ENCODE data around the gene TNXB. TPM values are rescaled to one million over a fixed set of nuclear protein-coding genes. Genes with fewer than 3 reads are reported as not detected.
"Not testable (repeated sequence)": the region's sequence is repeated elsewhere in the genome, so short reads cannot be mapped to it uniquely, and the experiment has no call there.

TNXB gene
- total RNA-seq, 2 donors from 2014 or later = 3.8 to 6.7 TPM

DNA sequence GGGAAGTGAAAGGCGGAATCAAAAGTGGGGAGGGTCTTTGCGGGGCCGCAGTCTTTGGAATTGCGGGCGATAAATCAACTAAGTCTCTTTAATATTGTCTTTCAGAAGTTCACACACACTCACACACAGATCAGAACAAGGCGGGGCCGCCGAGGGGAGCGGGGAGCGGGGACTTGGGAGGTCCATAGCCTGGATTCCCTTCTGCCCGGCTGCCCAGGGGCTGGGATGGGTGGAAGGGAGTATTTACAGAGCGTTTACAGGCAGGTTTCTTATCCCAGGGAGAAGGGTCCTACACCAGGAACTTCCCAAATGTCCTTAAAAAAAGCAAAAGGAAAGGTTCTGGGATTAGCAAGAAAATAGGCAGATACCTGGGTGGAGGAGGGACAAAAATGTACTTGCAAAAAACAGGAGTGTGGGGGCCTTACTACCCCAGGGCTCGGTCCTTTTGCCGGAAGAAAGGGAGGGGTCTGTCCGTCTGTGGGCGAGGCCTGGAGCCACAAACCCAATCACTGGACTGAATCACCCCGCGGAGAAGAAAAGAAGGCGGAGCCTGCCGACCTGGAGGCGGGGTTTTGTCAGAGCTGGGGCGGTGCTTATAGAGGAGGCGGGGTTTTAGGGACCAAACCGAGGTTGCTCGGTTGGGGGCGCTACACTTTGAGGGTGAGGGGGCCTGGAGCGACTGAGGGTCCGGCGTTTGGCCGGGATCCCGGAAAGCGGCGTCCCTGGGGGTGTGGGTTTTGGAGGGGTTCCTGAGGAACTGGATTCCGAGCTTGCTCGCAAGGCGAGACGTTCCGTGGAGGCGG, 39.4 kb upstream of the TNXB start:
- DNase-seq (ENCODE audit: low spot score) (peak; percentile 82), ATAC-seq (peak; percentile 90 to 95)
- H3K4me3 Mint-ChIP-seq = peak overlapping the region; percentile 85
- no peaks in the 10 kb centered on the region for H3K36me3 Mint-ChIP-seq
- no peaks in the 10 kb centered on the region for H3K9me3 Mint-ChIP-seq
- H3K27ac Mint-ChIP-seq = peak overlapping the region; percentile 51 to 80
- peaks cover 35 to 43% of the 10 kb centered on the region in 2 donors for H3K27me3 Mint-ChIP-seq
- H3K4me1 Mint-ChIP-seq (ENCODE audit: low read depth in 2 of 2) = peaks cover 32 to 46% of the 10 kb centered on the region in 2 donors

DNA sequence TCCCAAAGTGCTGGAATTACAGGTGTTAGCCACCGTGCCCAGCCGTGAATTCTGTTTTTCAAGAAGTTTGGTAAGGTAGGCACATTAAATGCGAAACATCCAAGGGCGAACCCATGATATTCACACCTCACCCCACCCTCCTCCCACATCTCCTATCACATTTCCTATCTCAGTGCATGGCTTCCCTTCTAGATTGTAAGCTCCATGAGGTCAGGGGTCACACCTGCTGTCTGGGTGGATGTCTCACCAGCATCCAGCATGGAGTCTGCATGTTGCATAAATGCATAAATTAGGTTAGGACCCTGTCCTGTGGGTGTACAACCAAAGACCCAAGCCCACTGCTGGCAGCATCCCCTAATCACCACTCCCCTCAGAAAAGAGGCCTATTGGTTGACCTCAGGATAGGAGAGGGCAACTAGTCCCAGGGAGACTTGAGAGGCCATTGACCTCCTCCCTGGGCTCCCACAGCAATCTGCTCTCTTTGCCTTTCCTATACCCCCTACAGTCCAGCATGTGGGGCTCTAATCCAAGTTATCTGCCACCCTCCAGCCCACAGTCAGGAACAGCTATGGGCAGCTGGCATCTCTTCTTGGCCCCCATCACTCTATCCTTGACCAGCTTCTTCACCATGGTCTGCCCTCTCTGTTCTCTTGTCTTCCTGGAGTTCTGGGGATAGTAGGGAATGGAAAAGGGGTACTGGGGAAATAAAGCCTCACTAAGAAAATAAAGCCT, 38.4 kb upstream of the TNXB start:
- H3K4me3 Mint-ChIP-seq = peak overlapping the region; percentile 85
- H3K36me3 Mint-ChIP-seq = no peaks in the 10 kb centered on the region
- H3K4me1 Mint-ChIP-seq (ENCODE audit: low read depth in 2 of 2) = peaks cover 32 to 40% of the 10 kb centered on the region in 2 donors
- H3K27ac Mint-ChIP-seq = peak overlapping the region in 1 of 2 donors; percentile 51
- peaks cover 35 to 43% of the 10 kb centered on the region in 2 donors for H3K27me3 Mint-ChIP-seq
- DNase-seq (ENCODE audit: low spot score) = no peak
- no peak for ATAC-seq
- no peaks in the 10 kb centered on the region for H3K9me3 Mint-ChIP-seq

DNA sequence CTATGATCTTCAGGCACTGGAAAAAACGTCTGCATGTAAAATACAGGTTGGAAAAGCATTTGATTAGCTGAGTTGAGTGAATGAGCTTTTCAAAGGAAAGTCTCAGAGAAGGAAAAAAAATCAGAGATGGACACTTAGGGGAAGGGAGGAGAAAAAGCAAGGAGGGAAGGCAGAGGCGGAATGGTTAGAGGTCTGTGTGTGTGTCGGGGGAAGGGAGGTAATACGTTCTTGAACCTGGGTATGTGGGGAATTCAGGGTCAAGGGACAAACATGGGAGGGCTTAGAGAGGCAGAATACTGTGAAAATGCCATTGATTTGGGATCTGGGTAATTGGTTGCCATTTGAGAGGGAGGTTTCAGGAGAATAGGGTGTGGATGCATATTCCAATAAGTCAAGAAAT, 37.5 kb upstream of the TNXB start:
- ATAC-seq (no peak), DNase-seq (ENCODE audit: low spot score) (no peak)
- Mint-ChIP-seq H3K27me3 (peaks cover 40 to 51% of the 10 kb centered on the region in 2 donors), H3K27ac (no peak overlapping the region), H3K36me3 (no peaks in the 10 kb centered on the region), H3K9me3 (no peaks in the 10 kb centered on the region), H3K4me3 (no peak overlapping the region), H3K4me1 (ENCODE audit: low read depth in 2 of 2) (peaks cover 32 to 36% of the 10 kb centered on the region in 2 donors)

DNA sequence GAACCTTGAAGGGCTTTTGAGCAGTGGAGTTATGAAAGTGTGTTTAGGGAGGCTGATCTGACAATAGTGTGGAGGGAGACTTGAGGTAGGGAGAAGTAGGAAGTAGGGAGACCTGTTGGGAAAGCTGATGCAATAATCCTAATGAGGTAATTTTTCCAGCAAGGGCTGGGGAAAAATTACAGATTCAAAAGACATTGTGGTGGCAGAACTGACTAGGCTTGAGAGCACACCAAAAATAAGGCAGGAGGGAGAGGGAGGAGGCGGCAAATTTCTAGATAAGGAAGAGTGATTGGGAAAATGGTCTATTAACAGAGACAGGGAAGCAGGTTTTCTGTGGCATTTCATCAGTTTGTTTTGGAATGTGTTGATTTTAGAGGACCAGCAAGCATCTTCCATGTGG, 37.1 kb upstream of the TNXB start:
- no peak for ATAC-seq
- H3K27ac Mint-ChIP-seq = no peak overlapping the region
- peaks cover 38 to 50% of the 10 kb centered on the region in 2 donors for H3K27me3 Mint-ChIP-seq

DNA sequence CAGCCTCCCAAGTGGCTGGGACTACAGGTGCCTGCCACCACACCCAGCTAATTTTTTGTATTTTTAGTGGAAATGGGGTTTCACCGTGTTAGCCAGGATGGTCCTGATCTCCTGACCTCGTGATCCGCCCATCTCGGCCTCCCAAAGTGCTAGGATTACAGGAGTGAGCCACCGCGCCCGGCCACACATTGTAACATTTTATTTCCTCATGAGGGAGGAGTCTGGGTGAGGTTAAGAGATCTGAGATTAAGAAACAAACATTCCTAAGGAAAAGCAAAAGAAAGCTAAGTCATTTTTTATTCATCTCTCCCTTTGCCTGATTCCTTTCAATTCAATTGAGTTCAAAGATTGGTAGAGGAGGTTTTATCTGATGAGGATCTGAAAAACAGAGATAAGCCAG, 35.1 kb upstream of the TNXB start:
- not testable (repeated sequence) for H3K27ac Mint-ChIP-seq; H3K4me3 Mint-ChIP-seq; H3K36me3 Mint-ChIP-seq; H3K9me3 Mint-ChIP-seq; DNase-seq (ENCODE audit: low spot score); ATAC-seq
- Mint-ChIP-seq H3K27me3 (peaks cover 25 to 41% of the 10 kb centered on the region in 2 donors), H3K4me1 (ENCODE audit: low read depth in 2 of 2) (peaks cover 20 to 22% of the 10 kb centered on the region in 2 donors)

More for the DNA sequence above, 37.1 kb upstream of the TNXB start:
- H3K4me1 Mint-ChIP-seq (ENCODE audit: low read depth in 2 of 2) = peaks cover 31 to 34% of the 10 kb centered on the region in 2 donors
- no peaks in the 10 kb centered on the region for H3K9me3 Mint-ChIP-seq
- no peak for DNase-seq (ENCODE audit: low spot score)
- no peak overlapping the region for H3K4me3 Mint-ChIP-seq
- H3K36me3 Mint-ChIP-seq = no peaks in the 10 kb centered on the region

DNA sequence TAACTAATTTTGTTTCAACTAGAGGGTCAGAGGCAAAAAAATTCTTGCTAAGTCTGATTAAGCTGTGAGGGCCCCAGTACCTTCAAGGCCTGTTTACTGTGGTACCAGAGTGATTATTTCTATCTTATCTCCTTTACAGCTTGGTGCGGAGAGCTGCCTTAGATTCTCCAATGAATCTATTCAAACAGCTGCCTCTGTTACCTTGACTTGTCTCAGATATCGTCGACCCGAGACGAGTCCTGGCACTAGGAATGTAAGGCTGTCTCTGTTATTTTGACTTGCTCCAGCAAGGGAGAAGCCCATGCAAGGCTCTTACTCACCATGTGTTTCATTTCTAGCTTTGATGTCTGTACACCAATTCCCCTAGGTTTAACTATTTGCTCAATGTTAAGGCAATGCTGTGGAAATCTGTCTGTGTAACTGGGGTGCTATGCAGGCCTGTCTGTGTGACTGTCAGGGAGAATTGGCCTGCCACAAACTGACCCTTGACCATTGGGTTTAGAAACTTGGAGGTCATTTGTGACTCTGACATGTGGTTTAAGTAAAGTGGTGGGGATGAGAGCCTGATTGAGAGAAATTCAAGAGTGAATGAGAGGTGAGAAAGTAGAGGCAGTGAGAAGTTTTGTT, 31.4 kb upstream of the TNXB start:
- peaks cover 6 to 18% of the 10 kb centered on the region in 2 donors for H3K27me3 Mint-ChIP-seq
- ATAC-seq = no peak
- no peak overlapping the region for H3K27ac Mint-ChIP-seq
- no peak overlapping the region for H3K4me3 Mint-ChIP-seq
- no peaks in the 10 kb centered on the region for H3K9me3 Mint-ChIP-seq
- DNase-seq (ENCODE audit: low spot score) = no peak
- H3K36me3 Mint-ChIP-seq = no peaks in the 10 kb centered on the region
- H3K4me1 Mint-ChIP-seq (ENCODE audit: low read depth in 2 of 2) = no peaks in the 10 kb centered on the region

DNA sequence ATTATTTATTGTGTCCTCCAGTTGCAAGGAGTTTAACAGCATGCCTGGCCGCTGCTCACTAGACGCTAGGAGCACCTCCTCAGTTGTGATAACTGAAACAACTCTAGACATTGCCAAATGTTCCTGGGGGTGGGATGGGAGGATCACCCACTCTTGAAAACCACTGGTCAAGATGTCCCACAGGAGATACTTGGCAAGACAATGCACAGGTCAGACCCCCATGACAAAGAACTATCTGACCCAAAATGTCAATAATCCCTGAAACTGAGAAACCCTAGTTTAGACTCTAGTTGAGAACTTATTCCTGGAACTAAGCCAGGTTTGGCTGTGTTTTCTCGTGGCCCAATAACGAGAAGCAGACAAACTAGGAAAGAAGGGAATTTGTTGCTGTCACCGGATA, 30.5 kb upstream of the TNXB start:
- no peak for ATAC-seq
- Mint-ChIP-seq H3K4me1 (ENCODE audit: low read depth in 2 of 2) (no peaks in the 10 kb centered on the region), H3K4me3 (no peak overlapping the region), H3K36me3 (no peaks in the 10 kb centered on the region), H3K27me3 (peaks cover 9 to 18% of the 10 kb centered on the region in 2 donors), H3K9me3 (no peaks in the 10 kb centered on the region), H3K27ac (no peak overlapping the region)
- no peak for DNase-seq (ENCODE audit: low spot score)

DNA sequence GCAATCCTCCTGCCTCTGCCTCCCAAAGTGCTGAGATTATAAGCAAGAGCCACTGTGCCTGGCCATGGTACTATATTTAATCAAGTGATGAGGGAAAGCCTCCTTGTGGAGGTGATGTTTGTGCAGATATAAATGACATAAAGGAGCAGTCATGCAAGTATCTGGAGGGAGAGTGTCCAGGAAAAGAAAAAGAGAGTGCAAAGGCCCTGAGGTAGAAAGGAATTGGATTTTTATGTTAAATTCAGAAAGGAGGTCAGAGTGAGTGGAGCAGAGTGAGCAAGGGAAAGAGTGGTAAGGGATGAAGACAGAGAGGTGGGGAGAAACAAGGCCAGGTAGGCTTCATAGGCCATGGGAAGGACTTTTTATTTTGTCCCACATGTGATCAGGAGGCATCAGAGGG, 28.3 kb upstream of the TNXB start:
- H3K9me3 Mint-ChIP-seq = no peaks in the 10 kb centered on the region
- no peak for DNase-seq (ENCODE audit: low spot score)
- no peaks in the 10 kb centered on the region for H3K4me1 Mint-ChIP-seq (ENCODE audit: low read depth in 2 of 2)
- H3K27ac Mint-ChIP-seq = no peak overlapping the region
- no peak for ATAC-seq
- peaks cover 9 to 18% of the 10 kb centered on the region in 2 donors for H3K27me3 Mint-ChIP-seq
- H3K36me3 Mint-ChIP-seq = no peaks in the 10 kb centered on the region
- H3K4me3 Mint-ChIP-seq = no peak overlapping the region

DNA sequence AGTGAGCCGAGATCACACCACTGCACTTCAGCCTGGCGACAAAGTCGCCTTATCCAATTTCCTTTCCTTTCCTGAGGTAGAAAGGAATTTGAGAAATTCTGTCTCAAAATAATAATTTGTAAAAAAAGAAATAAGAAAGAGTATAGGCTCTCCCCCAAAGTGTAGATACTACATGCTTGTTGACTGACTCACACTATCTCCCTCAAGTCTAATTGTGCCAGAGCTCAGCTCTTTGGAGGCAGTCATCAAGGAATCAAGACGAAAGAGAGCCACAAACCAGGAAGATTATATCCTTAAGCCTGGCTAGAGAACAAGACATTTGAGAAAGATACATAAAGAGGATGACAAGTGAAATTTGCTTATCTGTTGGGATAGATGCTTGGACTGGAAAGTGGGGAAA, 24.6 kb upstream of the TNXB start:
- Mint-ChIP-seq H3K9me3 (no peaks in the 10 kb centered on the region), H3K36me3 (no peaks in the 10 kb centered on the region), H3K4me3 (no peak overlapping the region), H3K4me1 (ENCODE audit: low read depth in 2 of 2) (peaks cover 13 to 14% of the 10 kb centered on the region in 2 donors), H3K27ac (no peak overlapping the region), H3K27me3 (peaks cover 0 to 3% of the 10 kb centered on the region in 2 donors)
- DNase-seq (ENCODE audit: low spot score) (no peak), ATAC-seq (no peak)

DNA sequence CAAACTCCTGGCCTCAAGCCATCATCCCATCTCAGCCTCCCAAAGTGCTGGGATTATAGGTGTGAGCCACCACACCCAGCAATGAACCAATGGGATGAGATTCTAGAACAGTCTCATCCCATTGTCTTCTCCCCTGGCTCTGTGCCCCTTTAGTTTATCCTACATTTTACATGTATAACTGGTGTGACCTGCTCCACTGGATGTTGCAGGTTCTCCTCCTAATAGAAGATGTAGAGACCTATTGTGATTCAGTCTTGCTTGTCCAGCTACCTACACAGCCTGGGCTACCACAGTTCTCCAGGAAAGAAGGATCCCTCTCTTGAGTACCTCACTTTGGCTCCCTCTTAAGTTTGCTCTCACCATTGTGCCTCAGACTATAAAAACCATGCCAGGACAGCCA, 23.0 kb upstream of the TNXB start:
- H3K4me1 Mint-ChIP-seq (ENCODE audit: low read depth in 2 of 2) = peaks cover 24 to 27% of the 10 kb centered on the region in 2 donors
- no peak overlapping the region for H3K4me3 Mint-ChIP-seq

DNA sequence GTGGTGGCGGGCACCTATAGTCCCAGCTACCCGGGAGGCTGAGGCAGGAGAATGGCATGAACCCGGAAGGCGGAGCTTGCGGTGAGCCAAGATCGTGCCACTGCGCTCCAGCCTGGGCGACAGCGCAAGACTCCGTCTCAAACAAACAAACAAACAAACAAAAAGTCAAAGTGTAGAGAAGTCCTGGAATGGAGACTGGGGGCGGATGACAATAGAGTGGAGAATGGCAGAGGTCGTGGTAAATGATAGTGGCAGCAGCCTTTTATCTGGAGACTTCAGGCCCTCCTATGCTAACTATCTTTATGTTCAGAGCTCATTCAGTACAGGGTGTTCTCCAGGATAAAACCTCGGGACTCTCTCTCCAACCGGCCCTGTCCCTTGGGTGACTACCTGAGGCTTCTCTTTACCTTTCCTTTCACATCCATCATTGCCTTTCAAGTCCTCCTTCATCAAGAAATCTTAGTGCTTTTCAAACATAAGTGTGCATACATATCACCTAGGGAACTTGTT, 22.4 kb upstream of the TNXB start:
- Mint-ChIP-seq H3K4me3 (no peak overlapping the region), H3K4me1 (ENCODE audit: low read depth in 2 of 2) (peaks cover 30 to 33% of the 10 kb centered on the region in 2 donors)
- ATAC-seq = no peak

More for the DNA sequence above, 23.0 kb upstream of the TNXB start:
- H3K36me3 Mint-ChIP-seq = peaks cover under 1% of the 10 kb centered on the region
- ATAC-seq = no peak
- DNase-seq (ENCODE audit: low spot score) = no peak
- no peaks in the 10 kb centered on the region for H3K9me3 Mint-ChIP-seq
- H3K27ac Mint-ChIP-seq = no peak overlapping the region
- peaks cover 0 to 3% of the 10 kb centered on the region in 2 donors for H3K27me3 Mint-ChIP-seq

DNA sequence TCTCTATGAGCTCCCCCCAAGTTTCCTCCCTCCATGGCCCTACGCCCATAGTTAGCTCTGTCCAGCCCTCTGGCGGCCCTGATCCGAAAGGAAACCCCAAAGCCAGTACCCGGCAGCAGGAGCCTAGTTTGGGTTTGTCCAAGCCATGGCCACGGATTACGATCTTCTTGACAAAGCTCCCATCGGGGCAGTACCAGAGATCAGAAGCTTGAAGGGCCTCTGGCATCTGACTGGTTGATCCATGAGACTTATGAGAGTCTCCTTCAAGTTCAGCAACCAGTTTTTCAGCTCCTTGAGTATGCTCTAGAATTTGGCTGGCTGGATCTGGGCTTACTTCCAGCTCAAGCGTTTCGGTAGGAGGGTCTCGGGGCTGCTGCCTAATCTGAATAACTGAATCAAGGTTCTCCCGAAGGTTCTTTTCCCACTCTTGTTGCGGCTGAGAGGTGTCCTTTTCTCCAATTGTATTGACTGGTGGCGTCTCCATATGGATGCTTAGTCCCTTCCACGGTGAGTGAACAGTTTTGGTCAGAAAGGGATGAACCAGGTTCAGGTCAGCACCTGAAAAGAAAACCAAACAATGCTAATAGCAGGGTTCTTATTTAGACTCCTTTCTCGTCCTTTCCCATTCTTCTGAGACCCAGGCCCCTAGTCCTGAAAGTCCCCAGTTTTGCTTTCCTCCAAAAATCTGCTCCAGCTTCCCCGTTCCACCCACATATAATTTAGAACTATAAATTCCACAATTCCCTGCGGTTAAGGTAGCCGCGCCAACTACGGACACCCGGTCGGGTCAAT, 20.4 kb upstream of the TNXB start:
- H3K4me1 Mint-ChIP-seq (ENCODE audit: low read depth in 2 of 2) = peaks cover 35 to 46% of the 10 kb centered on the region in 2 donors
- no peak for ATAC-seq

More for the DNA sequence above, 22.4 kb upstream of the TNXB start:
- Mint-ChIP-seq H3K9me3 (no peaks in the 10 kb centered on the region), H3K27ac (no peak overlapping the region), H3K36me3 (peaks cover 5% of the 10 kb centered on the region), H3K27me3 (peaks cover 0 to 3% of the 10 kb centered on the region in 2 donors)
- DNase-seq (ENCODE audit: low spot score) = no peak

DNA sequence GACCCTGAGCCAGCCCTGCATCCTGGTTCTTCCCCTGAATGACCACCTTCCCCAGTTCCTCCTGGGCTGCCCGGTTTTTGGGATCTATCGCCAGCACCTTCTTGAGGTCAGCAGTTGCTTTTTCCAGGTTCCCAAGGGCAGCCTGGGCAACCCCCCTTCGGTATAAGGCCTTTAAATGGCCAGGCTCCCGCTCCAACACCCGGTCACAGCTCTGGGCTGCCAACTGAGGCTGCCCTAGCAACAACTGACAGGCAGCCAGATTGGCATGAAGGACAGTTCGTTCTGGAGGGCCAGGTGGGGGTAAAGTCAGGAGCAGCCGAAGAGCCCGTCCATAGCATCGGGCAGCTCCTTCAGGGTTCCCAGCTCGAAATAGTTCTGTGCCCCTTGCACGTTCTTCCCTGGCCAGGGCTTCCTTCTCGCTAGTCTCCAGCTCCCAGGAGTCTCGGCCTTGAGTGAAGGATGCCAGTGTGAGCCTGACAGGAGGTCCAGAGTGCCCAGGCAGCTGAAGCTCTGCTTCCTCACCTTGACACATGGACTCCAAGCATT, 19.7 kb upstream of the TNXB start:
- peaks cover 41 to 51% of the 10 kb centered on the region in 2 donors for H3K4me1 Mint-ChIP-seq (ENCODE audit: low read depth in 2 of 2)
- ATAC-seq = no peak
- no peak for DNase-seq (ENCODE audit: low spot score)
- peak overlapping the region; percentile 98 for H3K4me3 Mint-ChIP-seq
- no peaks in the 10 kb centered on the region for H3K27me3 Mint-ChIP-seq
- H3K27ac Mint-ChIP-seq = peak overlapping the region; percentile 95 to 96
- no peaks in the 10 kb centered on the region for H3K9me3 Mint-ChIP-seq
- H3K36me3 Mint-ChIP-seq = peaks cover 20% of the 10 kb centered on the region

More for the DNA sequence above, 20.4 kb upstream of the TNXB start:
- H3K9me3 Mint-ChIP-seq = no peaks in the 10 kb centered on the region
- H3K27me3 Mint-ChIP-seq = no peaks in the 10 kb centered on the region
- H3K27ac Mint-ChIP-seq = peak overlapping the region; percentile 87 to 91
- H3K36me3 Mint-ChIP-seq = peaks cover 14% of the 10 kb centered on the region
- peak overlapping the region; percentile 85 for H3K4me3 Mint-ChIP-seq
- DNase-seq (ENCODE audit: low spot score) = no peak
